ENCODE data around the gene FHL1.
"Not testable (repeated sequence)": the region's sequence is repeated elsewhere in the genome, so short reads cannot be mapped to it uniquely, and the experiment has no call there.

The FHL1 gene

DNA sequence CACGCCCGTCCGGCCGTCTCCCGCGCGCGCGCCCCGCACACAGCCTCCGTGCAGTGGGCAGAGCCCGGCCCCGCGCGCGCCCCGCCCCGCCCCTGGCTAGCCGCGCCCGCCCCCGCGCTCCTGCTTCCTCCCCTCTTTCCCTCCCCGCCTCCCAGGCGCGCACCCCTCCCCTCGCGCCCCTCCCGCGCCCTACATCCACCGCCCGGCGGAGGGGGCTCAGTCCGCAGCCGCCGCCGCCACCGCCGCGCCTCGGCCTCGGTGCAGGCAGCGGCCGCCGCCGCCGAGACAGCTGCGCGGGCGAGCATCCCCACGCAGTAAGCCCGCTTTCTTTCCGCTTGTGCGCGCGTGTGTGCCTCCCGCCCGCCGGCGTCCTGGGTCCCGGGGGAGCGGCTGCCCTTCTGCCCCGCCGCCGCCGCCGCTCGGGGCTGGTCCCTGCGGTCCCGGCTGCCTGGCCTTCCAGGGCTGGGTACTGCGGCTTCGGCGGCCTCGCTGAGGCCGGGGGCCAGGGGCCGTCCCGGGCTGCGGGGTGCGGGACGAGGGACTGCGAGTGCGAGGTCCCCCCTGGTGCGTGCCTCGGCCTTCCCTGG lies at the start of gene FHL1:
TSS of gene FHL1 (plus strand) at position 219 of the 587 bp plus-strand sequence.
- peak; percentile 53 for DNase-seq (ENCODE audit: low read depth)

- DNase-seq (ENCODE audit: low read depth), result no peak
Observed at GRCh38 chrX:136097871-136098805, 49.2 kb upstream of the FHL1 start.

- DNase-seq (ENCODE audit: low read depth), result no peak
Observed at GRCh38 chrX:136104936-136105335, 42.4 kb upstream of the FHL1 start.

- no peak for DNase-seq (ENCODE audit: low read depth)
Observed at GRCh38 chrX:136106920-136107528, 40.3 kb upstream of the FHL1 start.

DNA sequence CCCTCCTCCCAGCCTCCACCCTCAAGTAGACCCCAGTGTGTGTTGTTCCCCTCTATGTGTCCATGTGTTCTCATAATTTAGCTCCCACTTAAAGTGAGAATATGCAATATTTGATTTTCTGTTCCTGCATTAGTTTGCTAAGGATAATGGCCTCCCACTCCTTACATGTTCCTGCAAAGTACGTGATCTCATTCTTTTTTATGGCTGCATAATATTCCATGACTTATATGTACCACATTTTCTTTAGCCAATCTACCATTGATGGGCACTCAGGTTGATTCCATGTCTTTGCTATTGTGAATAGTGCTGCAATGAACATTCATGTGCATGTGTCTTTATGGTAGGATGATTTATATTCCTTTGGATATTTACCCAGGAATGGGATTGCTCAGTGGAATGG lies 38.4 kb upstream of the FHL1 start:
- not testable (repeated sequence) for DNase-seq (ENCODE audit: low read depth)

DNA sequence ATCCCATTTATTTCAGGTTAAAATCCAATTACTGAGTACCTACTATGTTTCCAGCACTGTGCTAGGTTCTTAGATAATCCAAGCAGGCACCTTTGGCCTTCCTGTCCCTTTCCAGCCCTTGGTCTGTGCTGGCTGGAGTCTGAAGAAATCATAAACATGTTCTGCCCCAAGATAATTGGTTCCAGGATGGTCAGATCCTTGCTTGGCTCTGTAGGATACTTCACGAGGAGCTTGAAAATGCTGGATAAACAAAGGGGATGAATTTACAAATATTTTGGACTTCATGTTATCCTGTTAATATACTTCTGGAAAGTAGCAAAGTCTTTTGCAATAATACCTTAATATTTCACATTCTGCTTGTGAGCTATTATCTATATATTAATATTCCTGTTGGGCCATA lies 35.0 kb upstream of the FHL1 start:
- DNase-seq (ENCODE audit: low read depth), result no peak

DNA sequence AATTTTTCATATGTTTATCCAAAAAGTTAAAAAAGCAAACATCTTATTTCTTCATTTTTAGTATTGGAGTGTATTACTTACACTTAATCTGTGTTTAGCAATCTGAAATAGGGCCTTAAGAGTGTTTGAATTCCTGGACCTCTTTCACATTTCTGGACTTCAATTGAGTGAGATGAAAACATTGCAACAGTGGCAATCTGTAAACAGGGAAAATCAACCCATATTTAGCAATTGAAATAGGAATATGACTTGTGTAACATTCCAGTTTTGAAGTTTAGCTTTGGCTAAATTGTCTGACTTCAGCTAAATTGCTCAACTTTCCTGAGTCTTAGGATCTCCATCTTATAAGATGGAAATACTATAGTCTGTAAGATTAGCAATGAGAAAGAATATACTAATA lies 34.6 kb upstream of the FHL1 start:
- no peak for DNase-seq (ENCODE audit: low read depth)

DNA sequence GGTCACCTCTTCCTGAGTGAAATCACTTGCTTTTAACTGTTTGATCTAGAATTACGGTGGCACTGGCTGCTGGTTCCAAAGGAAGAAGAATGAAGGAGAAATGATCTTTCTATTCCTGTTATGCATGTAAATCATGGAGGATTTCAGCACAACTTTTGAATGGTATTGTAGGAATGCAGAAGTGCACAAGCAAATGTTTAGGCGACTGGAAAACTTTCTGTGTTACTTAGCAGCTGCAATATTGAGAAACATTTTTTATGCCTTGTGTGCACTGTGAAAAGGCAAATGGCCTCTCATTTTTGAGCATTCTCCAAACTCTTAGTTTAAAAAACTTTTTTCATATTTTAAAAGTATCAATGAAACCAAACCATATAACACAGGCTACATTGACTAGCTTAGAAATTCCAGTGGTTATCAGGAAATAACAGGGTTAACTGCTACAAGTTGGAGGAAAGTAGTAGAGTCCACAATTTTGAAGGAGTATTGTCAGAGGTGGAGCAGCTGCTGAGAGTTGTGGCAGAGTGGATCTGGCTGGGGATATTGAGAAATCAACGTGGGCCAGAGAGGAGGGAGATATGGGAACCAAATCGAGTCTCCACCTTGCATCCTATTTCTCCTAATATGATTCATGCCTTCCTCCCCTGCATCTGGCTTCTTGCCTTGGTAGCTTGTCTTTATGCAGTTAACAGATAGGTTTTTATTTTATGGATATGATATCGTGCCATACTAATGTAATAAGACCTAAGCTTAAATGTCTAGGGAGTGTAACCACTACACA lies 32.0 kb upstream of the FHL1 start:
- no peak for DNase-seq (ENCODE audit: low read depth)

GRCh38 chrX:136115904-136116297 lies 31.4 kb upstream of the FHL1 start:
- DNase-seq (ENCODE audit: low read depth), result no peak

GRCh38 chrX:136121788-136122187 lies 25.5 kb upstream of the FHL1 start:
- DNase-seq (ENCODE audit: low read depth), result no peak

DNA sequence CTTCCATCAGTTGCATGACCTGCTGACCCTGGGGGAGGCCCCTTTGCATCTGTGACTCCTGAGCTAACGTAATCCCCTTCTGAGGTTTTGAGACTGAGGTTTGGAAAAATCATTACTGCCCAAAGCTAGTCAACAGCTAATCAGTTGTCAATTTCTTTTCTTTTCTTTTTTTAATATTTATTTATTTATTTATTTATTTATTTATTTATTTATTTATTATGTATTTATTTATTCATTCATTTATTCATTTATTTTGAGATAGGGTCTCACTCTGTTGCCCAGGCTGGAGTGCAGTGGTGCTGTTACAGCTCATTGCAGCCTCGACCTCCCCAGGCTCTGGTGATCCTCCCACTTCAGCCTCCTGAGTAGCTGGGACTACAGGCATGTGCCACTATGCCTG lies 25.1 kb upstream of the FHL1 start:
- no peak for DNase-seq (ENCODE audit: low read depth)

- no peak for DNase-seq (ENCODE audit: low read depth)
Observed at GRCh38 chrX:136125106-136125505, 22.2 kb upstream of the FHL1 start.

DNA sequence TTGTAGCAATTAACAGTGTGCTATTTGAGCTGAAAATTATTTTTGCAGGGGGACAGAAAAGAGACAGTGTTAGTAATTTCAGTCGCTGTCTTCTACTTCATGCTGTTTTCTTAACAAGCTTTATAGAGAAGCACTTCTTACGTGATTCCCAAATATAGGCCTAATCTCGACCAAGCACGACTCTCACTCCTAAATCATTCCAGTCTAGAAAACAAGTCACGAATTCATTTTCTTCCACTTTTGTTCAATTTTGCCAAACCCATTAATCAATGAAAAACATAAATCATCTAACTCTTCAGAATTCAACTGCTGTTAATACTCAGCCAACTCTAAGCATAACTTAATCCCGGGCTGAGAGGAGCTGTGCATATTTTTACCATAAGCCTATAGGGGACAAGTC lies 21.0 kb upstream of the FHL1 start:
- DNase-seq (ENCODE audit: low read depth), result no peak

DNA sequence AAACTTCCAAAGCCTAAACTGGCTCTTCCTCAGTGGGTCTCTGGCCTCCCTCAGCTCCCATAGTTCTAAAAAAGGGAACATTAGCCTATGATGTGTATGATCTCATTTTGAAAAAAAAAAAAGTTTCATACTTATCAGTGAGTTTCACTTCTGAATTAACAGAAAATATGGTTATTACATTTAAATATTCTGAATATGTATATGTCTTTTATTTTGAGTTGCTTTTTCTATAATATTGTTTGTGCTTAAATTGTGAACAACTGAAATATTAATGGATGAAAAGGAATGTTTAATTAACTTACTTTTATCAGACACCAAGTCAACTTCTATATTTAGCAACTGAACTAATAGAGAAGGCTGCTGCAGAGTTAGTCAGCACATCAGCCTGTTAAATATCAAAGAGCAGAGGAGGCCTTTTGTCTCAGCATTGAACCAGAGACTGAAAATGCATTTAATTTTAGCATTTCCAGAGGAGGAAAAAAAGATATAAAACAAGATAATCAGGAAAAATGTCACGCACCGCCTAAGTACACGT lies 20.4 kb upstream of the FHL1 start:
- DNase-seq (ENCODE audit: low read depth), result no peak

GRCh38 chrX:136128743-136129142 lies 18.6 kb upstream of the FHL1 start:
- no peak for DNase-seq (ENCODE audit: low read depth)

GRCh38 chrX:136130931-136131833 lies 16.2 kb upstream of the FHL1 start:
- no peak for DNase-seq (ENCODE audit: low read depth)

- DNase-seq (ENCODE audit: low read depth), result no peak
Observed at GRCh38 chrX:136138939-136139338, 8.4 kb upstream of the FHL1 start.

- DNase-seq (ENCODE audit: low read depth), result no peak
Observed at GRCh38 chrX:136141569-136141968, 5.8 kb upstream of the FHL1 start.

GRCh38 chrX:136142592-136142991 lies 4.7 kb upstream of the FHL1 start:
- DNase-seq (ENCODE audit: low read depth), result no peak

DNA sequence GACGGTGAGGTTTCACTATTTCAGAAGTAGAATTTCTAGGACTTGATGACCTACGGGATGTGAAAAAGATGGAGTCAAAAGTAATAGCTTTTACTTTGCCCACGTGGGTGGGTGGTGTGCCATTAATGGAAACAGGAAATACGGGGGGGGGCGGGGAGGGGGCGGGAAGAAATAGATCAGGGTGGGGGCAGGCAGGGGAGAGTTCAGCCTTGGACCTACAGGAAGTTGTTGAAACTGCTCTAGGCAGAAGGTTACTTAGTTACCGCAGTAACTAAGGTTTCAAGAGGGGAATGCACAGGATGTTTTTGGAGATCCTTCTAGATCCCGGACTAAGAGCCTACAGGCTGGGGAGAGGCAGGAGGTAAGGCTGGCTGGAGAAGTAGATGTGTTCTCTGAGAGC lies 3.6 kb upstream of the FHL1 start:
- no peak for DNase-seq (ENCODE audit: low read depth)
